HG03066 (cell line): Measurements from ENCODE around the gene MOB1A.
"Not testable (repeated sequence)": the region's sequence is repeated elsewhere in the genome, so short reads cannot be mapped to it uniquely, and the experiment has no call there.

Source experiments
- ATAC-seq: cut with Tn5 transposase; IDR thresholded peaks from one replicate; pipeline ENCODE4 v1.9.1; 2021; ENCODE audit warnings: low read depth; ENCODE audit not compliant: unreplicated experiment

Gene MOB1A

DNA sequence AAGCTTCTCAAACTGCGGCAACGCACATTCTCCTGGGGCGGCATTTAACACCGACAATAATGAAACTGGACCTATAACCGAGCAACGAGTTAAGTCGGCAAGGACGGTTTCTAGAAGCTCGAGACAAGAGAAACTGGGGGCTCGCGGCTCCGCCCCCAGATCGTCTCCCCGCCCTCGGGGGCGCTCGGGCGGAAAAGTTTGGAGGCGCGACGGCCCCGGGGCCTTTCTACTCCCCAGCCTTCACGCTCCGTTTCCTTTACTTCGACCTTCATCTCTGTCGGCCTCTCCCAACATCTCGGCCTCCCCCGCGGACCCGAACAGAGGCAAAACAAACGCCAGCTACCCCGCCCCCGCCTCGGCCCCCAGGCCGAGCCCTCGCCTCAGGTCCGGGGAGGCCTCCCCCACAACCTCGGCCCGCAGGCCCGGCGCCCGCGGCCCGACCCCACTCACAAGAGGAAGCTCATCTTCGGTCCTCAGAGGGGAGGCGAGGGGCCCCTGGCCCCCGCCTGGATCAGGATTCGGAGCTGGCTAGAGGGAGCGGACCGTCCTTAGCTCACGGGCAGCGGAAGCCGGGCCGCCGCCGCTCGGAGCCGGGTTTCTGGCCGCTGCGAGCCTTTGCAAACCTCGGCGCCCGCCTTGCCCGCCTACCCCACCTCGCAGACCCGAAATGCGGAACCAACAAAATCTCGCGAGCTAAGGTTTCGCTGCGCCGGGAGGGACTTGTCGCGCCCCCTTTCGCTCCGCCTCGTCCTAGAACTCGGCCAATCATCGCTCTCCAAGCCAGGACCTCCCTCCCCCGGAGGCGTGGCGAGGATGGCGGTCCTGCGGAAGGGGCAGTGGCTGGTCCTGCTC, at the start of gene MOB1A:
Gene MOB1A, minus strand, starts transcription at position 669 of the 852 bp plus-strand sequence. Its CDS starts 205 bp downstream, at position 464.
- ATAC-seq: peak; percentile 78

DNA sequence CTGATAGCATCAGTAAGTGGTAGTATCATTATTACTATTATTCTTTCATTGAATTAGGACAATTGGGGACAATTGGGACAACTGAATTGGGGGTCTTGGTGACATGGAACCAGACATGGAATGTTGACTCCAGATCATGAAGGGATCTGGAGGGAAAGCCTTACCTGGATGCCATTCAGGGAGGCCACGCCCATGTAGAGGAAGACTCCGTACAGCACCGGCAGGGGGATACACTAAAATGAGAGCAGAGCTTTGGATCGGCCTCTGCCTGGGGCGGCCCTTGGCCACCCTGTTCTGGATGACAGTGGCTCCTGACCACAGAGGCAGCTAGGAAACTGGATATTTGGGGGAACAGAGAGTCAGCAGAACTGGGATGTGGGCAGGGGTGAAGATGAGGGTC, 49.0 kb upstream of the MOB1A start:
- no peak for ATAC-seq

DNA sequence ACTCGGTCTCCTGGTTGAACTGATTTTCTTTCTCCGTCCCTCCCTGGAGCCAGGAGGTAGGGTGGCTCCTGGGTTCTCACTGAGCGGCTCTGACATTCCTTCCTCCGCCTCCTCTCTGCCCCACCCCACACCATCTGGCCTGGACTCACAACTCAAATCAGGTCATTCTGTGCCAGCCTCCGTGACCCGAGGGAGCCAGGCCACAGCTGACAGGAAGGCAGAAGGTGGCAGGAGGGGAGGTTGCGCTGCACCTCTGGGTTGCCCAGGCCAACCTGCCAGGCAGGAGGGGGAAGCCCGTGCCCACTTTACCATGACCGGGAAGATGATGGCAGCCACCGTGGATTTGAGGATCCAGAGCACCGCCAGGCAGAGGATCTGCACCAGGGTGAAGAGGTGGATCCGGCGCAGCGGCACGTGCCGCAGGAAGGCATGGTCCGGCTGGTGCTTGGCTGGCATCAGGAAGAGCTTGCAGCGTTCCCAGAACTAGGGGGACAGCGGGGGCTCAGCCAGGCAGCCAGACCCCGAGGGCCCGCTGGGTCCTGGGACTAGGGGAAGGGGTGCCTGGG, 48.1 kb upstream of the MOB1A start:
- no peak for ATAC-seq

DNA sequence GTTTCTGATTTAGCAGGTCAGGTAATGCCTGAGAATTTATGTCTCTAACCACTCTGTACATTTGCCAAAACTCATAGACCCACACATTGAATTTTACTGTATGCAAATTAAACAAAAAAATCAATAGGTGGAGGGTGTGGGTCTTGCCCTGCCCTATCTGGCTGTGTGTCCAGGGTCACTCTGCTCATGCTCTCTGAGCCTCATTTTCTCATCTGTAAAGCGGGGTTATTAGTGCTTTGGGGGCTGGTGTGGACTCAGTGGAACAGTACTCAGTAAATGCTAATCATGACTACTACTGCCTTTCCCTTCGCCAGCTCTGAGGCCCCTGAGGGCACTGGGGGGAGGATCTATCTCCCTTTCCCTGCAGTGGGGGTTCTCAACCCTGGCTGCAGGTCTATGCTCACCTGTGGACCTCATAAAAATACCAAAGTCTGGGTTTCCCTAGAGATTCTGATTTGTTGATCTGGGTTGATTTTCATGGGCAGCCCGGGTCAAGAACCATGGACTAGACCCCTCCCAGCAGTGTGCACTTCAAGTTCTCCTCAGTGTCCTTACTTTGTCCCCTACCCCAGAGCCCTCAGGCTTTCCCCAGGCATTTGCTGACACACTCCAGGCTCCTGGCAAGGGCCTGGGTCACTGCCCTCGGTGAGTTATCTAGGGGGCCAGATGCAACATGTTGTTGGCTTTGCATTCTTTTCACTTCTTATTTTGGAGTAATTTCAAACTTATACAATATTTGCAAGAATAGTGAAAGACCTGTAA, 47.2 kb upstream of the MOB1A start:
- ATAC-seq: no peak

GRCh38 chr2:74223941-74224770, 45.5 kb upstream of the MOB1A start:
- ATAC-seq: no peak

DNA sequence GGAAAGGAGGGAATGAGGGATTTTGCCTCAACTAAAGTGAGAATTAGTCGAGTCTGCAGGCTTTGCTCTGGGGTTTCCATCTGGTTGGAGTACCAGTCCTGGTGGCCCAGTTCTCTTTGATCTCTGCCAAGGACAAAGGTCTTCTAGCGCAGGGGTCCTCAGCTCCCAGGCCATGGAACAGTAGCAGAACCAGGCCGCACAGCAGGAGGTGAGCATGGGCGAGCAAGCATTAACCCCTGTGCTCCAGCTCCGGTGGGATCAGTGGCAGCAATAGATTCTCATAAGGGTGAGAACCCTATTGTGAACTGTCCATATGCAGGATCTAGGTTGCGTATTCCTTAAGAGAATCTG, 43.6 kb upstream of the MOB1A start:
- no peak for ATAC-seq

DNA sequence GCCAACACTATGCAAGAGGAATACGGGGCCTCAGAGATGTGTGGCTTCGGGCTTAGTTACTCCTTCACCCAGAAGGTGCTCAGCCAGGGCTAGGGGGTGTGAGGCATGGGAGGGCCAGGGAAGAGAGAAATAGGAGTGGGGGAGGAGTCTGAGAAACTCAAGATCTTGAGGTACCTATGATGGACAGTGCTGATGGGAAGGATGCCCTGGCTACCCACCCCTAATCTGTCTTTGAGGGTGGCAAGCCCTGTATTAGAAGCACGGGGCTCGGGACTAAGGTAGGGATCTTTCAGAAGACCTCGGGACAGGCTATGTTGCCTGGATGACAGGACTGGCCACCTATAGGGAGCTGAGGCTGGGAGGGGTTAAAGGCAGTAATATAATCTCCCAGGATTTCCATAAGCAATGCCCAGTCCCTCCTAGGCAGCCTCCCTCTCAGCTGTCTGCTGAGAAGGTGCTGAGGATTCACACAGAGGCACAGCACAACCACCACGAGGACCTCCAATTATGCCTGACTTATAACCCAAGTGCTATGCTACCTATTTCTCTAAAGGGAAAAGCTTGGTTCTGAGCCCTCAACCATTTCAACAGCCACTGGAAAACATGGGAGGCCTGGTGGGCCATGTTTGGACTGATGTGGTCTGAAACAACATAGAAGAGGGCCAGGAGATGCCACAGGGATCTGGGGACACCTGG, 43.1 kb upstream of the MOB1A start:
- no peak for ATAC-seq

GRCh38 chr2:74221091-74221490, 42.4 kb upstream of the MOB1A start:
- ATAC-seq: no peak

DNA sequence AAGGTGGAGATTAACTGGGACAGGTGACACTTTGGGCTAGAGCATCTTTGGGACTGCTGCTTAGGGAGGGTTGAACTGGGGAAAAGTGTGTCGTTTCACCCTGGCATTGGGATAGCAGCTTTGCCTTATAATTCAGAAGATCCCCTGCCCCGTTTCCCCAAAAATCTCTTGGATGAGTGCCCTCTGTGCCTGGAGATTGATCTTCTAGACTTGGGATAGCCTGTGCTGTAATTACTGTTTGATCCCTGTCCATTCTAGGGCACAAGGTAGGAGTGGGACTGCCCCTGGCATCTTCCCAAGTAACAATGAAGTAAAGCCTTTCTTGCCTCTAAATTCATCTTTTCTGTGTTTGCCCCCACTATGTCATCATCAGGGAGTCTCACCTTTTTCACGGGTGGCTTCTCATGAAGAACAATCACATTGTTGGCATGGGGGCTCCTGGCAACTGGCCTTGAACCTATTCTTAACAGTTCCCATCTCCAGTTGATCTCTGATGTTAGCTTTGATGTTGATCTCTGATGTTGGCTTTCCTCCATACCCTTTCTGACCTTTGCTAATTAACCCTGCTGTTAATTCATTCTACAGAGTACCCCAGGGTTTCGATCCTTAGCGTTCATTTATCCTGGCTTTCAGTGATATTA, 41.3 kb upstream of the MOB1A start:
- ATAC-seq: no peak

DNA sequence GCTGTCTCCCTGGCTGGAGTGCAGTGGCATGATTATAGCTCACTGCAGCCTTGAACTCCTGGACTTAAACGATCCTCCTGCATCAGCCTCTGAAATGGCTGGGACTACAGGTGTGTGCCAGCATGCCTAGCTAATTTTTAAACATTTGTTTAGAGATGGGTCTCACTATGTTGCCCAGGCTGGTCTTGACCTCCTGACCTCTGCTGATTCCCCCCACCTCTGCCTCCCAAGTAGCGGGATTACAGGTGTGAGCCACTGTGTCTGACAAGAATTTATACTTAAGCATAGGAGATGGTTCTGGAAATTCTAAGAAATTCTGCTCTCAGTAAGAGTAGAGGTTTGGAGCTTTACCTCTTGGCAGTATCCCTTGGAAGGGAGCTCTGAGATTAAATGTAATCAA, 38.0 kb upstream of the MOB1A start:
- no peak for ATAC-seq

DNA sequence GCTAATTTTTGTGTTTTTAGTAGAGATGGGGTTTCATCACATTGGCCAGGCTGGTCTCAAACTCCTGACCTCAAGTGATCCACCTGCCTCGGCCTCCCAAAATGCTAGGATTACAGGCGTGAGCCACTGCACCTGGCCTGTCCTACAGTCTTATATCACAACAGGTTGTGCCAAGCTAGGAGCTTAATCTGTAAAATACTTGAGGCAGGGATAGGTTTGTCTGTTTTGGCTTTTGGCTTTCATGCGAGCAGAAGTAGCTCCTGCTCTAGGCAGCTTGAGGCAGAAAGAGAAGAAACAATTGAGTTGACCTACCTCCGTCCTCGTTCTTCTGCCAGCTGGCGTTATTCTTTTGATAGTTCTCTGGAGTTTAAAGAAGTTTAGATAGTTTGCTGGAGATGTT, 37.1 kb upstream of the MOB1A start:
- not testable (repeated sequence) for ATAC-seq

GRCh38 chr2:74212702-74213410, 34.2 kb upstream of the MOB1A start:
- ATAC-seq: no peak

- ATAC-seq: peak; percentile 79
These were observed 27.6 kb upstream of the MOB1A start for GRCh38 chr2:74206180-74206688.

- peak; percentile 50 for ATAC-seq
These were observed 26.9 kb upstream of the MOB1A start for GRCh38 chr2:74205596-74205995.

DNA sequence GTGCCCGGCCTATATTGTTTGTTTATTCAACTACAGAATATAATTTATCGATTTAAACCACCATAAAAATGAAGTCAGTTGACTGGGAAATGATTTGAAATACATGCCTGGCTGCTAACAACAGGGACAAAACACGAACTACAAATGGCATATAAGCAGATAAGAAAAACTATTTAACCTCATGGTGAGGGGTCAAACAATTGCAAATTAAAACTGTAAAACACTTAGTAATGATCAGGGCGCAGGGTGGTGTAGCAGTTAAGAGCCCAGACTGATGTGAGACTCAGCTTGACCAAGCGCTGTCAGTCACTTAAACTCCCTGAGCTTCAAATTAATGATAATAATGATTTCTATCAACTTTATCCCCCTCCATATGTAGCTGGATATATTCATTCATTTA, 26.4 kb upstream of the MOB1A start:
- no peak for ATAC-seq

GRCh38 chr2:74204436-74204835, 25.8 kb upstream of the MOB1A start:
- ATAC-seq: no peak

DNA sequence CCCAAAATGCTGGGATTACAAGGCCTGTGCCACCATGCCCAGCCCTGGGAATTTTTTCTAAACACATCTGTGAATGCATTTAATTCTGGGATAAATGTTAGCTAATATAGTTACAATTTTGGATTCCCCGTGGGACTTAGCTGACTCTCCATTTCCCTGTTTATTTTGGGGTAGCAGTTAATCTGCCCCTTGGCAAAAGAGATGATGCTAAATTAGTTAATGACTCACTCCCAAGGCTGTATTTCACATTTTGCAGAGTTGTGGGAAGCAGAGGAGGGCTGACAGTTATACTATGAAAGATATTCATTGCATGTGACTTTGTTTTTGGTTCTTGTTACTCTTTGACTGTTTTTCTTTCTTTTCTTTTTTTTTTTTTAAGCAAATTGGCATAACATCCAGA, 22.9 kb upstream of the MOB1A start:
- ATAC-seq: no peak

GRCh38 chr2:74201196-74201595, 22.5 kb upstream of the MOB1A start:
- ATAC-seq: no peak

GRCh38 chr2:74199871-74200305, 21.2 kb upstream of the MOB1A start:
- ATAC-seq: no peak
